Measurements from ENCODE around the gene OPHN1.

- no peak for TF ChIP-seq CTCF (IDR thresholded peaks at IDR 0.05; ENCODE audit: poor library complexity, severe bottlenecking)
- TF ChIP-seq POLR2AphosphoS5 (IDR thresholded peaks at IDR 0.05) = no peak
- no peak for TF ChIP-seq EZH2 (IDR thresholded peaks at IDR 0.05; ENCODE audit: borderline replicate concordance, insufficient read depth, low read length, poor library complexity, severe bottlenecking)
- no peak for TF ChIP-seq TAF1 (IDR thresholded peaks at IDR 0.05; ENCODE audit: low read depth)
These were observed 372.6 kb downstream of the OPHN1 start for GRCh38 chrX:68060506-68061205.
